Measurements from ENCODE around the gene IL13. TPM values are rescaled to one million over a fixed set of nuclear protein-coding genes. Genes with fewer than 3 reads are reported as not detected.

IL13 gene
- not detected in 2 replicates for total RNA-seq
- long read RNA-seq, result 0 reads

DNA sequence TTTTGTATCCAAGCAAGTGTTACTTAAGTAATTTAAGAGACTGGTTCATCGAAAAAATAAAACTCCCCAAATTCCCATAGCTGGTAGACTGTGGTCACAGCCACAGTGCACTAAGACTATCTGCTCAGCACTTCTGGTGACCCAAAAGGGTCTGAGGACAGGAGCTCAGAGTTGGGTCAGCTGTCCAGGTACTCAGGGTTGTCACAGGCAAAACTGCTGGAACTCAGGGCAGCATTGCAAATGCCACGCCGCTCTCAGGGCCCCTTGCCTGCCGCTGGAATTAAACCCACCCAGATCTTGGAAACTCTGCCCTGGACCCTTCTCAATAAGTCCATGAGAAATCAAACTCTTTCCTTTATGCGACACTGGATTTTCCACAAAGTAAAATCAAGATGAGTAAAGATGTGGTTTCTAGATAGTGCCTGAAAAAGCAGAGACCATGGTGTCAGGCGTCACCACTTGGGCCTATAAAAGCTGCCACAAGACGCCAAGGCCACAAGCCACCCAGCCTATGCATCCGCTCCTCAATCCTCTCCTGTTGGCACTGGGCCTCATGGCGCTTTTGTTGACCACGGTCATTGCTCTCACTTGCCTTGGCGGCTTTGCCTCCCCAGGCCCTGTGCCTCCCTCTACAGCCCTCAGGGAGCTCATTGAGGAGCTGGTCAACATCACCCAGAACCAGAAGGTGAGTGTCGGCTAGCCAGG is at the start of gene IL13:
Gene IL13, plus strand, starts transcription at position 498 of the 705 bp plus-strand sequence. Its CDS starts 14 bp downstream, at position 512.
- no peak for DNase-seq (ENCODE audit: low spot score, unreplicated experiment)
- Mint-ChIP-seq H3K27me3 (peaks cover 58% of the 10 kb centered on the region), H3K4me3 (ENCODE audit: low read depth) (no peak within 1 kb of the TSS), H3K27ac (no peak within 1 kb of the TSS), H3K9me3 (ENCODE audit: low read depth) (no peaks in the 10 kb centered on the region), H3K36me3 (ENCODE audit: insufficient read depth) (peaks cover 1% of the 10 kb centered on the region), H3K4me1 (ENCODE audit: low read depth) (no peaks in the 10 kb centered on the region)
- TF ChIP-seq, protein P1, sequence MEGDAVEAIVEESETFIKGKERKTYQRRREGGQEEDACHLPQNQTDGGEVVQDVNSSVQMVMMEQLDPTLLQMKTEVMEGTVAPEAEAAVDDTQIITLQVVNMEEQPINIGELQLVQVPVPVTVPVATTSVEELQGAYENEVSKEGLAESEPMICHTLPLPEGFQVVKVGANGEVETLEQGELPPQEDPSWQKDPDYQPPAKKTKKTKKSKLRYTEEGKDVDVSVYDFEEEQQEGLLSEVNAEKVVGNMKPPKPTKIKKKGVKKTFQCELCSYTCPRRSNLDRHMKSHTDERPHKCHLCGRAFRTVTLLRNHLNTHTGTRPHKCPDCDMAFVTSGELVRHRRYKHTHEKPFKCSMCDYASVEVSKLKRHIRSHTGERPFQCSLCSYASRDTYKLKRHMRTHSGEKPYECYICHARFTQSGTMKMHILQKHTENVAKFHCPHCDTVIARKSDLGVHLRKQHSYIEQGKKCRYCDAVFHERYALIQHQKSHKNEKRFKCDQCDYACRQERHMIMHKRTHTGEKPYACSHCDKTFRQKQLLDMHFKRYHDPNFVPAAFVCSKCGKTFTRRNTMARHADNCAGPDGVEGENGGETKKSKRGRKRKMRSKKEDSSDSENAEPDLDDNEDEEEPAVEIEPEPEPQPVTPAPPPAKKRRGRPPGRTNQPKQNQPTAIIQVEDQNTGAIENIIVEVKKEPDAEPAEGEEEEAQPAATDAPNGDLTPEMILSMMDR (IDR thresholded peaks at IDR 0.05; ENCODE audit: unreplicated experiment), result no peak

DNA sequence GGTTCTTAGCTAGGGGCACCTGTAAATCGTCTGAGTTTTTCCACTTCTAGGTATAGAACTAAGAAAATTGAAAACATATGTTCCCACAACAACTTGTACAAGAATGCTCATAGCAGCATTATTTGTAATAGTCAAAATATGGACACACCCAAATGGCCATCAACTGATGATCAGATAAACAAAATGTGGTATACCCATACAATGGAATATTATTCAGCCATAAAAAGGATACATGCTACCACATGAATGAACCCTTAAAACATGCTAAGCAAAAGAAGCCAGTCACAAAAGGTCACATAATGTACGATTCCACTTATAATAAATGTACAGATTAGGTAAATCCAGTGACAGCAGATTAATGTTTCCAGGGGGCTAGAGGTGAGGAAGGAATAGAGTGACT is 46.0 kb upstream of the IL13 start:
- no peak overlapping the region for H3K4me3 Mint-ChIP-seq (ENCODE audit: low read depth)

DNA sequence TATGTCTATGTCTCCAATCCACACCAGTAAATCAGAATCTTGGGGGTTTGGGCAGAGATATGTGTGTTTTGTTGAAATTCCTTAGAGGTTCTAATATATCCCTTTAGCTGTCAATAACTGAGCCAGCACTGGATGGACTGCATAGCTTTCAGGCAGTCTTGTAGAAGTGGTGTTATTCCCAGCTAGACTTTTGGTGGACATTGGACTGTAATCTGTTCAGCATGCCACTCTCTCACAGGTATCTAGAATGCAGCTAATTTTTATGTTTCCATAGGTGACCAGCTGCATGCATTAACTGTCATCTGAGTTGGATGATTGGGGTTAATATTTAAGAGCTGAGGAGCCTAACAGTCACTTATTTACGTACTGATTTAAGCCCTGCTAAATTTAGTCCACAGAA is 45.1 kb upstream of the IL13 start:
- no peak for DNase-seq (ENCODE audit: low spot score, unreplicated experiment)
- Mint-ChIP-seq H3K4me1 (ENCODE audit: low read depth) (no peaks in the 10 kb centered on the region), H3K27ac (no peak overlapping the region), H3K4me3 (ENCODE audit: low read depth) (no peak overlapping the region), H3K9me3 (ENCODE audit: low read depth) (no peaks in the 10 kb centered on the region), H3K27me3 (no peaks in the 10 kb centered on the region), H3K36me3 (ENCODE audit: insufficient read depth) (peaks cover 23% of the 10 kb centered on the region)
- TF ChIP-seq, protein P1 (IDR thresholded peaks at IDR 0.05; ENCODE audit: unreplicated experiment), result no peak

More for the DNA sequence above, 46.0 kb upstream of the IL13 start:
- peaks cover 22% of the 10 kb centered on the region for H3K36me3 Mint-ChIP-seq (ENCODE audit: insufficient read depth)
- H3K27ac Mint-ChIP-seq, result no peak overlapping the region
- TF ChIP-seq, protein P1 (IDR thresholded peaks at IDR 0.05; ENCODE audit: unreplicated experiment), result no peak
- H3K4me1 Mint-ChIP-seq (ENCODE audit: low read depth), result no peaks in the 10 kb centered on the region
- no peaks in the 10 kb centered on the region for H3K27me3 Mint-ChIP-seq
- H3K9me3 Mint-ChIP-seq (ENCODE audit: low read depth), result no peaks in the 10 kb centered on the region
- DNase-seq (ENCODE audit: low spot score, unreplicated experiment), result no peak

DNA sequence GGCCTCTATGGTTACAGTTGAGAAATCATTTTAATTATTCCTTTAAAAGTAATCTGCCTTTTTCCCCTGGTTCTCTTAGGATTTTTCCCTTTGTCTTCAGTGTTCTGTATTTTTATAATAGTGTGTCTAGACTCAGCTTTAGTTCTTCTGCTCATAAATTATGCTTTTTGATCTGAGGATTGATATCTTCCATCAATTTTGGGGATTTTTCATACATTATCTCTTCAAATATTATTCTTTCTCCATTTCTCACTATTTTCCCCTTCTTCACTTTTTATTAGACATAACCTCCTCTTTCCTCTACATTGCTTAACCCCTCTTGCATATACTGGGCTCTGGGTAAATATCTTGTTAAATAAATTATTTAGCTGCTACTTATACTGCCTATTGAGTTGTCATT is 36.3 kb upstream of the IL13 start:
- H3K27me3 Mint-ChIP-seq, result no peaks in the 10 kb centered on the region
- peaks cover 39% of the 10 kb centered on the region for H3K36me3 Mint-ChIP-seq (ENCODE audit: insufficient read depth)
- no peak overlapping the region for H3K27ac Mint-ChIP-seq
- H3K4me3 Mint-ChIP-seq (ENCODE audit: low read depth), result no peak overlapping the region
- DNase-seq (ENCODE audit: low spot score, unreplicated experiment), result no peak
- peaks cover 6% of the 10 kb centered on the region for H3K9me3 Mint-ChIP-seq (ENCODE audit: low read depth)
- H3K4me1 Mint-ChIP-seq (ENCODE audit: low read depth), result peaks cover 18% of the 10 kb centered on the region
- TF ChIP-seq, protein P1 (IDR thresholded peaks at IDR 0.05; ENCODE audit: unreplicated experiment), result no peak

DNA sequence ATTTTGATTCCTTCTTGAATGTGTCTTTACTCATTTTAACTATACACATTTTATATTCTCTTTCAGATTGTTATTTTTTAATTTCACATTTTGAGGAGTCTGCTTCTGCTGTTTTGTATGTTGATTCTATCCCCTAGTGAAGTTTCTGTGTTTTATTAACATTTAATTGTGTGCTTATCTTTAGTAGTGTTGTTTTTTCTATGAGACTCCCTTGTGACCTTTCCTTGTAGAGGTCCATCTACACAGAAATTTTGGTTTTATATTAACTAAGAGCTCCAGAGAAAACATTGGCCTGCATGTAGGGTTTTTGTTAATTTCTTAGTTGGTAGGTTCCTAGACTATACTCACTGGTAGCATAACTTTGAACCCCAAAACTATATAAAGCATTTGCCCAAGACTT is 35.4 kb upstream of the IL13 start:
- no peak for DNase-seq (ENCODE audit: low spot score, unreplicated experiment)
- Mint-ChIP-seq H3K27me3 (no peaks in the 10 kb centered on the region), H3K4me3 (ENCODE audit: low read depth) (no peak overlapping the region), H3K4me1 (ENCODE audit: low read depth) (peaks cover 18% of the 10 kb centered on the region), H3K27ac (peak overlapping the region; percentile 80), H3K36me3 (ENCODE audit: insufficient read depth) (peaks cover 38% of the 10 kb centered on the region), H3K9me3 (ENCODE audit: low read depth) (peaks cover 6% of the 10 kb centered on the region)
- TF ChIP-seq, protein P1 (IDR thresholded peaks at IDR 0.05; ENCODE audit: unreplicated experiment), result no peak
